NCI-H2081 (cell line): Measurements from ENCODE around the gene GBA3.

Experiments
- DNase-seq, 2 experiments: peaks; one replicate each; lab custom pipeline; 2025; lab: John Stamatoyannopoulos, UW

Gene GBA3

GRCh38 chr4:22780317-22780716, 87.6 kb downstream of the GBA3 start:
- DNase-seq: no peak

- DNase-seq: no peak
Observed at GRCh38 chr4:22780797-22781196, 88.1 kb downstream of the GBA3 start.

- no peak for DNase-seq
Observed at GRCh38 chr4:22787753-22788375, 95.1 kb downstream of the GBA3 start.

- DNase-seq: no peak
Observed at GRCh38 chr4:22790631-22791030, 97.9 kb downstream of the GBA3 start.

GRCh38 chr4:22794732-22795131, 102.0 kb downstream of the GBA3 start:
- DNase-seq: no peak

- no peak for DNase-seq
Observed at GRCh38 chr4:22801391-22801790, 108.7 kb downstream of the GBA3 start.

GRCh38 chr4:22802876-22803275, 110.1 kb downstream of the GBA3 start:
- DNase-seq: no peak

GRCh38 chr4:22803512-22803911, 110.8 kb downstream of the GBA3 start:
- DNase-seq: no peak

- DNase-seq: no peak
Observed at GRCh38 chr4:22814906-22815305, 122.2 kb downstream of the GBA3 start.

- DNase-seq: no peak
Observed at GRCh38 chr4:22824091-22824490, 131.4 kb downstream of the GBA3 start.

GRCh38 chr4:22842360-22843018, 149.8 kb downstream of the GBA3 start:
- peak in 1 of 2 experiments; percentile 18 for DNase-seq

GRCh38 chr4:22848332-22848731, 155.6 kb downstream of the GBA3 start:
- DNase-seq: no peak

- DNase-seq: peak; percentile 29 to 83
Observed at GRCh38 chr4:22850055-22850454, 157.3 kb downstream of the GBA3 start.

- DNase-seq: no peak
Observed at GRCh38 chr4:22850630-22851029, 157.9 kb downstream of the GBA3 start.

- DNase-seq: no peak
Observed at GRCh38 chr4:22857411-22857810, 164.7 kb downstream of the GBA3 start.

- no peak for DNase-seq
Observed at GRCh38 chr4:22859318-22859717, 166.6 kb downstream of the GBA3 start.
